H9 (cell line): ENCODE measurements around the gene USP12. TPM values are rescaled to one million over a fixed set of nuclear protein-coding genes. Genes with fewer than 3 reads are reported as not detected.

Experiments
- DNase-seq: peaks from one replicate; pipeline ENCODE4 v3.0.0-alpha.2; 2017
- H2AFZ ChIP-seq: one replicate; pipeline ENCODE4 v1.6.1; 2013; ENCODE audit warnings: mild to moderate bottlenecking, low read length, control low read depth, moderate library complexity
- H2AK5ac ChIP-seq: 2 replicates; pipeline ENCODE4 v1.6.1; 2013; ENCODE audit warnings: low read length, control low read depth, mixed read lengths; ENCODE audit not compliant: insufficient read length
- H2BK120ac ChIP-seq: one replicate; pipeline ENCODE4 v1.6.1; 2013; ENCODE audit warnings: low read depth, mild to moderate bottlenecking, low read length, control low read depth, inconsistent platforms; ENCODE audit not compliant: poor library complexity, severe bottlenecking
- H2BK12ac ChIP-seq: 2 replicates; pipeline ENCODE4 v1.6.1; 2013; ENCODE audit warnings: low read length, control low read depth, mixed read lengths, low read depth; ENCODE audit not compliant: insufficient read length
- H2BK15ac ChIP-seq: 2 replicates; pipeline ENCODE4 v1.6.1; 2013; ENCODE audit warnings: low read depth, low read length, control low read depth
- H2BK20ac ChIP-seq: one replicate; pipeline ENCODE4 v1.6.1; 2013; ENCODE audit warnings: low read depth, mild to moderate bottlenecking, low read length, control low read depth, inconsistent platforms; ENCODE audit not compliant: poor library complexity, severe bottlenecking
- H2BK5ac ChIP-seq: 2 replicates; pipeline ENCODE4 v1.6.1; 2013; ENCODE audit warnings: low read length, control low read depth, mixed read lengths; ENCODE audit not compliant: insufficient read length
- H3K14ac ChIP-seq: 2 replicates; pipeline ENCODE4 v1.6.1; 2013; ENCODE audit warnings: low read length, control low read depth; ENCODE audit not compliant: insufficient read depth
- H3K18ac ChIP-seq: 2 replicates; pipeline ENCODE4 v1.6.1; 2013; ENCODE audit warnings: low read depth, mild to moderate bottlenecking, mixed read lengths, low read length, control low read depth; ENCODE audit not compliant: insufficient read length
- H3K23ac ChIP-seq: 2 replicates; pipeline ENCODE4 v1.6.1; 2013; ENCODE audit warnings: low read length, control low read depth, mixed read lengths, low read depth; ENCODE audit not compliant: insufficient read length
- H3K23me2 ChIP-seq: 2 replicates; pipeline ENCODE4 v1.6.1; 2013; ENCODE audit warnings: low read depth, mild to moderate bottlenecking, mixed read lengths, low read length, control low read depth; ENCODE audit not compliant: insufficient read length, poor library complexity, severe bottlenecking
- H3K27ac ChIP-seq: 2 replicates; pipeline ENCODE4 v1.5.1; 2013; ENCODE audit warnings: low read length, control low read depth, mixed read lengths, low read depth; ENCODE audit not compliant: insufficient read length
- H3K27me3 ChIP-seq: 2 replicates; pipeline ENCODE4 v1.6.1; 2013; ENCODE audit warnings: low read length, control low read depth, inconsistent platforms; ENCODE audit not compliant: insufficient read depth
- H3K4ac ChIP-seq: 2 replicates; pipeline ENCODE4 v1.6.1; 2013; ENCODE audit warnings: low read depth, mild to moderate bottlenecking, control low read depth, inconsistent platforms, low read length, moderate library complexity
- H3K4me1 ChIP-seq: 2 replicates; pipeline ENCODE4 v1.6.1; 2013; ENCODE audit warnings: low read length, control low read depth, inconsistent platforms; ENCODE audit not compliant: insufficient read depth
- H3K4me2 ChIP-seq: 2 replicates; pipeline ENCODE4 v1.6.1; 2013; ENCODE audit warnings: low read length, control low read depth, mixed read lengths; ENCODE audit not compliant: insufficient read length, insufficient read depth
- H3K56ac ChIP-seq: 2 replicates; pipeline ENCODE4 v1.6.1; 2013; ENCODE audit warnings: low read depth, mild to moderate bottlenecking, mixed read lengths, low read length, control low read depth; ENCODE audit not compliant: insufficient read length
- H3K79me1 ChIP-seq: 2 replicates; pipeline ENCODE4 v1.6.1; 2013; ENCODE audit warnings: low read depth, mild to moderate bottlenecking, moderate library complexity, low read length, control low read depth, inconsistent platforms; ENCODE audit not compliant: insufficient read depth, poor library complexity, severe bottlenecking
- H3K79me2 ChIP-seq: 2 replicates; pipeline ENCODE4 v1.6.1; 2013; ENCODE audit warnings: low read length, control low read depth, inconsistent platforms; ENCODE audit not compliant: insufficient read depth
- H3K9ac ChIP-seq: 2 replicates; pipeline ENCODE4 v1.6.1; 2013; ENCODE audit warnings: low read length, control low read depth, mixed read lengths; ENCODE audit not compliant: insufficient read length; ENCODE audit errors: extremely low read depth
- H3K9me3 ChIP-seq: one replicate; pipeline ENCODE4 v1.6.1; 2013; ENCODE audit warnings: low read depth, low read length, inconsistent platforms; ENCODE audit not compliant: control insufficient read depth
- H3T11ph ChIP-seq: one replicate; pipeline ENCODE4 v1.6.1; 2013; ENCODE audit warnings: mild to moderate bottlenecking, low read length, control low read depth, inconsistent platforms
- H4K20me1 ChIP-seq: one replicate; pipeline ENCODE4 v1.6.1; 2013; ENCODE audit not compliant: control insufficient read depth, insufficient read length, insufficient read depth
- H4K5ac ChIP-seq: 2 replicates; pipeline ENCODE4 v1.6.1; 2013; ENCODE audit warnings: low read depth, mild to moderate bottlenecking, mixed read lengths, low read length, control low read depth; ENCODE audit not compliant: insufficient read length
- H4K8ac ChIP-seq: replicated peaks from 2 replicates; pipeline ENCODE4 v1.6.1; 2013; ENCODE audit warnings: low read length, control low read depth, mixed read lengths, low read depth; ENCODE audit not compliant: insufficient read length
- H4K91ac ChIP-seq: 2 replicates; pipeline ENCODE4 v1.6.1; 2013; ENCODE audit warnings: low read depth, mild to moderate bottlenecking, moderate library complexity, mixed read lengths, low read length, control low read depth; ENCODE audit not compliant: insufficient read length
- H3K27ac Mint-ChIP-seq, 3 experiments: 2 replicates in 2 of 3; 3 replicates in 1 of 3; pipeline ENCODE4 v1.8.0; 2020 to 2021; ENCODE audit warnings: mixed read lengths in 3 of 3, mild to moderate bottlenecking in 1 of 3, moderate library complexity in 1 of 3
- H3K27me3 Mint-ChIP-seq: 2 replicates; pipeline ENCODE4 v1.8.0; 2021; ENCODE audit warnings: low read depth, mild to moderate bottlenecking, moderate library complexity, mixed read lengths
- H3K36me3 Mint-ChIP-seq, 3 experiments: 2 replicates in 2 of 3; 3 replicates in 1 of 3; pipeline ENCODE4 v1.8.0; 2020 to 2021; ENCODE audit warnings: low read depth in 3 of 3, mixed read lengths in 3 of 3; ENCODE audit not compliant: insufficient read depth in 1 of 3
- H3K4me1 Mint-ChIP-seq, 2 experiments: 2 replicates each; pipeline ENCODE4 v1.8.0; 2020; ENCODE audit warnings: mixed read lengths in 2 of 2
- H3K4me3 Mint-ChIP-seq, 2 experiments: 2 replicates in 1 of 2; 3 replicates in 1 of 2; pipeline ENCODE4 v1.8.0; 2020 to 2021; ENCODE audit warnings: mild to moderate bottlenecking in 2 of 2, mixed read lengths in 2 of 2, moderate library complexity in 1 of 2
- H3K9me3 Mint-ChIP-seq, 2 experiments: 2 replicates in 1 of 2; 3 replicates in 1 of 2; pipeline ENCODE4 v1.8.0; 2020; ENCODE audit warnings: mild to moderate bottlenecking in 2 of 2, mixed read lengths in 2 of 2, moderate library complexity in 1 of 2
- WGBS: extraction: QIAGEN DNeasy Blood & Tissue Kit; methylation state at CpG from one replicate; pipeline ENCODE4 v1.1.7; 2013; ENCODE audit warnings: missing lambda C conversion rate, low lambda C conversion rate, mixed read lengths; ENCODE audit not compliant: insufficient read length; ENCODE audit errors: extremely low coverage; 5-methylcytosine and 5-hydroxymethylcytosine counted together
- total RNA-seq: library from RNA; stranded (reverse); gene quantifications from 2 replicates; pipeline ENCODE4 v1.2.1, GENCODE V29; 2021
- TF ChIP-seq, protein P1 (sequence below): fragments of 200-600 bp; sonication (generic); conservative IDR thresholded peaks from 3 replicates; pipeline ENCODE4 v1.8.0; 2021; ENCODE audit warnings: antibody characterized with exemption, mild to moderate bottlenecking

The USP12 gene
- total RNA-seq, 1 experiment from 2014 or later, result 24.8 TPM

DNA sequence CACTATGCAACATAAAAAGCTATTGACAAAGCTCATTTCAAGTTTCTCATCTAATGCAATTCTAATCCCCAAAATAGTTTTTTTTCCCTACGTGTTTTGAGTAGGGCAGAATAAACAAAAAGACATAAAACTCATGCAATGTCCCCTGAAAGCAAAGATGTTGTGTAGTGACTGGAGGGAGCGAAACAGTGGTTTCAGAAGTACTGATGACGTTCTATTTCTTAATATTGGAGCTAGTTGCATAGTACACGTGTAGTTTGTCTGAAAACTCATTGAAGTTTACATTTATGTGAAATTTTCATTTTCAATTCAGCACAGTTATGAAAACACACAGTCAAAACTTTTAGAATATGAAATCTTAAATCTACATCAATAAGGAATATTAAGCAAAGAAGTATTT, 31.6 kb downstream of the USP12 start:
- peaks cover 18 to 21% of the 10 kb centered on the region in 2 experiments for H3K4me1 Mint-ChIP-seq
- H3K23me2 ChIP-seq, result no peaks in the 10 kb centered on the region
- H2BK15ac ChIP-seq, result no peak overlapping the region
- H3K9ac ChIP-seq, result no peak overlapping the region
- H3K79me2 ChIP-seq, result peaks cover 32% of the 10 kb centered on the region; the same call in 1 of the 2 replicates
- H3K27me3 Mint-ChIP-seq, result no peaks in the 10 kb centered on the region
- H3K4ac ChIP-seq, result no peak overlapping the region
- peaks cover 21 to 28% of the 10 kb centered on the region in 2 experiments for H3K9me3 Mint-ChIP-seq
- no peak overlapping the region for H3K56ac ChIP-seq
- H2BK20ac ChIP-seq, result no peak overlapping the region
- no peak overlapping the region for H3K4me2 ChIP-seq
- H2AK5ac ChIP-seq, result no peak overlapping the region
- H3T11ph ChIP-seq, result no peak overlapping the region
- no peak overlapping the region for H4K5ac ChIP-seq
- no peak overlapping the region for H3K23ac ChIP-seq
- DNase-seq, result no peak
- no CpG with 5 or more reads among the region's 4 CpGs for WGBS
- TF ChIP-seq, protein P1, sequence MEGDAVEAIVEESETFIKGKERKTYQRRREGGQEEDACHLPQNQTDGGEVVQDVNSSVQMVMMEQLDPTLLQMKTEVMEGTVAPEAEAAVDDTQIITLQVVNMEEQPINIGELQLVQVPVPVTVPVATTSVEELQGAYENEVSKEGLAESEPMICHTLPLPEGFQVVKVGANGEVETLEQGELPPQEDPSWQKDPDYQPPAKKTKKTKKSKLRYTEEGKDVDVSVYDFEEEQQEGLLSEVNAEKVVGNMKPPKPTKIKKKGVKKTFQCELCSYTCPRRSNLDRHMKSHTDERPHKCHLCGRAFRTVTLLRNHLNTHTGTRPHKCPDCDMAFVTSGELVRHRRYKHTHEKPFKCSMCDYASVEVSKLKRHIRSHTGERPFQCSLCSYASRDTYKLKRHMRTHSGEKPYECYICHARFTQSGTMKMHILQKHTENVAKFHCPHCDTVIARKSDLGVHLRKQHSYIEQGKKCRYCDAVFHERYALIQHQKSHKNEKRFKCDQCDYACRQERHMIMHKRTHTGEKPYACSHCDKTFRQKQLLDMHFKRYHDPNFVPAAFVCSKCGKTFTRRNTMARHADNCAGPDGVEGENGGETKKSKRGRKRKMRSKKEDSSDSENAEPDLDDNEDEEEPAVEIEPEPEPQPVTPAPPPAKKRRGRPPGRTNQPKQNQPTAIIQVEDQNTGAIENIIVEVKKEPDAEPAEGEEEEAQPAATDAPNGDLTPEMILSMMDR, result no peak
- H3K27ac Mint-ChIP-seq, result no peak overlapping the region
- H3K36me3 Mint-ChIP-seq, result peaks cover 17 to 29% (median 28%) of the 10 kb centered on the region in 3 experiments
- H2BK120ac ChIP-seq, result no peak overlapping the region
- peaks cover 2% of the 10 kb centered on the region; the same call in 1 of the 2 replicates for H3K4me1 ChIP-seq
- no peak overlapping the region for H3K4me3 Mint-ChIP-seq
- no peaks in the 10 kb centered on the region for H3K9me3 ChIP-seq
- no peak overlapping the region for H4K8ac ChIP-seq
- H2BK12ac ChIP-seq, result no peak overlapping the region
- H3K79me1 ChIP-seq, result peaks cover 3% of the 10 kb centered on the region
- H2BK5ac ChIP-seq, result no peak overlapping the region
- no peak overlapping the region for H3K14ac ChIP-seq
- H4K91ac ChIP-seq, result no peak overlapping the region
- H4K20me1 ChIP-seq, result no peaks in the 10 kb centered on the region
- no peak overlapping the region for H2AFZ ChIP-seq
- H3K27ac ChIP-seq, result no peak overlapping the region
- no peaks in the 10 kb centered on the region for H3K27me3 ChIP-seq
- no peak overlapping the region for H3K18ac ChIP-seq
